Heart right ventricle (tissue), 16 donors: ENCODE results near the gene CPD. TPM values are rescaled to one million over a fixed set of nuclear protein-coding genes. Genes with fewer than 3 reads are reported as not detected.

Experiments used
- ATAC-seq, 8 donors: fragments of 200-7000 bp; cut with Tn5 transposase; one replicate each; pipeline ENCODE4 v1.9.1; 2020; ENCODE audit warnings: mild to moderate bottlenecking in 8 of 8, moderate library complexity in 8 of 8, moderate number of reproducible peaks in 1 of 8
- DNase-seq, 2 donors: peaks; one replicate each; pipeline ENCODE4 v3.0.0-alpha.2; 2020
- H3K27ac ChIP-seq, 10 donors: fragments of 200-600 bp; sonication (generic) in 2 of 10; one replicate each; pipeline versions ENCODE4 v1.5.0 to v1.8.0; 2020 to 2022; ENCODE audit warnings: mild to moderate bottlenecking in 3 of 10
- H3K27me3 ChIP-seq, 7 donors: fragments of 200-600 bp; one replicate each; pipeline ENCODE4 v1.8.0; 2021 to 2022; ENCODE audit warnings: mild to moderate bottlenecking in 2 of 7
- H3K36me3 ChIP-seq, 9 donors: fragments of 200-600 bp; sonication (generic) in 1 of 9; one replicate each; pipeline versions ENCODE4 v1.5.0 to v1.8.0; 2020 to 2022; ENCODE audit warnings: mild to moderate bottlenecking in 2 of 9
- H3K4me1 ChIP-seq, 9 donors: fragments of 200-600 bp; sonication (generic) in 1 of 9; one replicate each; pipeline versions ENCODE4 v1.5.0 to v1.8.0; 2020 to 2022; ENCODE audit warnings: mild to moderate bottlenecking in 4 of 9
- H3K4me3 ChIP-seq, 10 donors: fragments of 200-600 bp; sonication (generic) in 2 of 10; one replicate each; pipeline versions ENCODE4 v1.5.0 to v1.8.0; 2020 to 2022; ENCODE audit warnings: mild to moderate bottlenecking in 7 of 10, moderate library complexity in 2 of 10
- H3K9me3 ChIP-seq, 11 donors: fragments of 200-600 bp in 10 of 11; sonication (generic) in 2 of 11; one replicate each; pipeline versions ENCODE4 v1.5.0 to v1.8.0; 2013 to 2022; ENCODE audit warnings: mild to moderate bottlenecking in 2 of 11, control low read depth in 1 of 11, moderate library complexity in 1 of 11
- CTCF ChIP-seq, 9 donors: fragments of 200-600 bp; sonication (generic) in 2 of 9; IDR thresholded peaks; one replicate each; pipeline versions ENCODE4 v1.5.0 to v1.8.0; 2021 to 2022; ENCODE audit warnings: antibody characterized with exemption in 9 of 9, mild to moderate bottlenecking in 5 of 9, moderate library complexity in 1 of 9
- WGBS, 2 donors: extraction: QIAGEN DNeasy Blood & Tissue Kit; methylation state at CpG; one replicate each; pipeline ENCODE4 v1.1.7; 2013; ENCODE audit warnings: inconsistent platforms in 1 of 2; 5-methylcytosine and 5-hydroxymethylcytosine counted together
- intact Hi-C, 10 donors: fragments of 100-400 bp; cut with DNase I; formaldehyde crosslinking; loops; one replicate each; pipeline versions ENCODE4 v1.11.1 to v1.14.2; 2022
- polyA plus RNA-seq, 2 donors: library from polyadenylated mRNA; stranded (reverse); fragments of 200-250 nt; gene quantifications; one replicate each; pipeline ENCODE4 v1.2.3, GENCODE V29; 2013
- total RNA-seq, 10 donors: library from RNA; stranded (reverse); fragmentation: NEBNext Ultra II Directional in 3 of 10; extraction: Animal tissue kit (Norgen Biotek cat#: 25700) in 3 of 10; gene quantifications; one replicate each; pipeline versions ENCODE4 v1.2.1 to v1.2.4, GENCODE V29; 2021 to 2023
- donor health status: Arrhythmogenic right ventricular cardiomyopathy.
- donor health status: ischemic (EF 13 %, LVEDD 7.1; RV severe dilation, severe dysfunction).
- donor health status: healthy with polysubstance abuse.
- donor health status: DM: no; HTN: yes; CAD: no.
- donor health status: DM: no; HTN: no; CAD: no.
- donor health status: ischemic (EF 25% LVEDD 6.9; RV normal size, moderate dysfunction).
- donor health status: ischemic (EF 25% LVEDD 5.7; RV mildly dilated, moderate dysfunction).
- donor health status: healthy.
- donor health status: DM: yes; HTN: yes; CAD: no.
- donor health status: Ischemic cardiomyopathy.
- donor health status: ischemic (EF 35%, LVEDD 5.7; RV mildly dilated, moderate dysfunction).
- donor health status: nonischemic (EF 11% LVEDD 7.7; RV severe dilation, severe dysfunction).
- donor health status: DM: yes; HTN: yes; CAD: no.
- donor health status: PGD.
- donor health status: ischemic (EF 29% LVEDD 5.4; RV normal size, mild dysfunction).
- donor health status: nonischemic (EF 23%, LVEDD 6.1; RV moderate dilation, normal function).

CPD gene
- total and polyA plus RNA-seq, 12 donors = 4.2 to 44.0 (median 22.6) TPM

GRCh38 chr17:30379303-30379902 is 676 bp downstream of the CPD start:
- 0% methylated on average over 68 of the region's 68 CpGs for WGBS, 2 donors
- ATAC-seq = peak in 6 of 8 donors; percentile 1 to 48 (median 12)
- intact Hi-C loops = loop anchor here in 6 of 10 donors (2.0 to 10.0 kb wide), 4 partner anchors 35 to 98 kb away; partner anchors contain the start of genes BLMH (in 1 of the 6) and GOSR1 (in 1 of the 6)
- H3K27me3 ChIP-seq = no peaks in the 10 kb centered on the region
- peak; percentile 18 to 35 for DNase-seq
- H3K36me3 ChIP-seq = no peaks in the 10 kb centered on the region
- no peak for TF ChIP-seq CTCF (IDR thresholded peaks at IDR 0.05)
- peaks cover 11 to 65% (median 48%) of the 10 kb centered on the region in 9 donors for H3K4me1 ChIP-seq
- peak overlapping the region; percentile 74 to 93 (median 90) for H3K4me3 ChIP-seq
- peak overlapping the region; percentile 65 to 93 (median 86) for H3K27ac ChIP-seq
- H3K9me3 ChIP-seq = no peaks in the 10 kb centered on the region

DNA sequence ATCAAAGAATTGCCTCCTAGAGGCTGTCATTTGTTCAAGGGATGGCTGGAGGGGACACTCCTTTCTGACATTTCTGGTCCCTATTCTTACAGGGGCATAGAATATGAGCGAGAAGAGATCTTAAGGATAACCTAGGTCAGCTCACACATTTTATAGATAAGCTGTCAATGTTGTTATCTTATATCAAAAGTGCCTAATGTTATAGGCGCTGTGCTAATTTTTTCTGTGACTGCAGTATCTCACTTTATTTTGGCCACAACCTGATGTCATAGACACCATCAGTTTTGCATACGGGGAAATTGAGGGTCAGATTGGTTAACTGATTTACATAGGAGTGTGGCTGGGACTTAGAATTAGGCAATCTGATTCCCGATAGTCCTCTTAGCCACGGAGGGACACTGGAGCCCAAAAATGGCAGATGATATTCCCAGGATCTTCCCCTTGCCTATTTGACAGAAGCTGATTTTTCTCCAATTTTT is 1.2 kb downstream of the CPD start:
- Histone ChIP-seq H3K9me3 (no peaks in the 10 kb centered on the region), H3K27me3 (no peaks in the 10 kb centered on the region), H3K4me1 (peaks cover 11 to 65% (median 48%) of the 10 kb centered on the region in 9 donors), H3K27ac (peak overlapping the region in 8 of 10 donors; percentile 82 to 93 (median 88)), H3K4me3 (peak overlapping the region; percentile 74 to 93 (median 90)), H3K36me3 (peaks cover 0 to 2% (median 0%) of the 10 kb centered on the region in 9 donors)
- intact Hi-C loops = loop anchor here in 6 of 10 donors (2.0 to 10.0 kb wide), 4 partner anchors 35 to 97 kb away; partner anchors contain the start of genes BLMH (in 1 of the 6) and GOSR1 (in 1 of the 6)
- TF ChIP-seq CTCF (IDR thresholded peaks at IDR 0.05) = no peak
- DNase-seq = no peak
- ATAC-seq = no peak
- 5 to 7% methylated on average over 5 of the region's 5 CpGs for WGBS, 2 donors

GRCh38 chr17:30380643-30381339 is 2.1 kb downstream of the CPD start:
- H3K36me3 ChIP-seq = peaks cover 0 to 11% (median 0%) of the 10 kb centered on the region in 9 donors
- H3K27me3 ChIP-seq = no peaks in the 10 kb centered on the region
- H3K4me3 ChIP-seq = peak overlapping the region in 9 of 10 donors; percentile 74 to 93 (median 90)
- intact Hi-C loops = no loop called here
- DNase-seq = no peak
- H3K27ac ChIP-seq = peak overlapping the region in 3 of 10 donors; percentile 21 to 93 (median 91)
- H3K4me1 ChIP-seq = peaks cover 11 to 63% (median 48%) of the 10 kb centered on the region in 9 donors
- ATAC-seq = no peak
- 47 to 61% methylated on average over 7 of the region's 7 CpGs for WGBS, 2 donors
- no peak for TF ChIP-seq CTCF (IDR thresholded peaks at IDR 0.05)
- no peaks in the 10 kb centered on the region for H3K9me3 ChIP-seq

- ATAC-seq (no peak), DNase-seq (no peak)
- H3K9me3 ChIP-seq = no peaks in the 10 kb centered on the region
- intact Hi-C loops = no loop called here
- H3K36me3 ChIP-seq = peaks cover 0 to 16% (median 0%) of the 10 kb centered on the region in 9 donors
- H3K4me1 ChIP-seq = peaks cover 11 to 58% (median 48%) of the 10 kb centered on the region in 9 donors
- peak overlapping the region in 7 of 10 donors; percentile 10 to 92 (median 90) for H3K4me3 ChIP-seq
- H3K27me3 ChIP-seq = no peaks in the 10 kb centered on the region
- WGBS, 2 donors = 67 to 81% methylated on average over 2 of the region's 2 CpGs
- H3K27ac ChIP-seq = no peak overlapping the region
- TF ChIP-seq CTCF (IDR thresholded peaks at IDR 0.05) = no peak
Measured at GRCh38 chr17:30381340-30381659, 2.6 kb downstream of the CPD start.
